ENCODE data around the gene GPRIN2. TPM values are rescaled to one million over a fixed set of nuclear protein-coding genes. Genes with fewer than 3 reads are reported as not detected.

GPRIN2 gene
- total and polyA plus RNA-seq, 4 donors = 0.09 to 1.3 (median 0.15) TPM; not detected in 1

DNA sequence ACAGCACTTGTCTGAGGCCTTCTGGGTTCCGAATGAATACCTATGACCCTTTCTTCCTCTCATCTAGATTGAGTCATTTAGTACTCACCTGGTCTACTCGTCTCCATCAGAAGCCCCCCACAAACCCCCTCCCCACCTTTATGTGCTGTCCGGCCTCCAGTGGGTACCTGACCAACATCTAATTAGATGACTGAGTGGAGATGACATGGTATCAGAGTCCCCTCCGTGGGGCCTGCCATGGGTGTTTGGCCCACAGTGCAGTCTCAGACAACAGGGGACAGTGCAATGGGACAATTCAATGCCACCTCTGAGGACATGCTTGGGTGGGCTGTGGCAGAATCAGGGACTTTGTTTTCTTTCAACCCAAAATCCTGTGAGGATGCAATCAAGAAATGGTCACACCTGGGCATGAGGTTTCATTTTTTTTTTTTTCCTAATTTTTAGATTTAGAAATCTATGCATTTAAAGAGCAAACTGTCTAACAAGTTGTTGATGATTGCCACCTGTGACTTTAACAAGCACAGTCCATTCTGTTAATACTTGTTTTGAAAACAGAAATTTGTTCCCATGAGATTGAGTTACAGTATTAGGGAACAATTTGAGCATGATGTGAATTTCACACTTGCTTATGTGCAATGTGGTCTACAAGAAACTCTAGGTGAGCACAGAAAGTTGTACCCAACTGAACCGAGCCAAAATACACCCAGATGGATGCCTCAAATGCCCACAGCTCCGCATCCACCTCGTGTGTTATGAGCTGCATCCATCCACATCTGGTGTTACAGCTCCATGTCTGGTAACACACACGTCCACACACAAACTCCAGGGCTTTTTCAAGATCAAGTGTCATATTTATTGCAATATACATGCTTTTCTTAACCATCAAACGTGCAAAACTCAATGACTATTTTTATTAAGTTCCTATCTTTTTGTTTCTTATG lies 27.5 kb downstream of the GPRIN2 start:
- Histone ChIP-seq H3K27ac (ENCODE audit: low read depth in 1 of 2, low read length in 2 of 2) (no peak overlapping the region), H3K9ac (ENCODE audit: low read depth in 1 of 2, low read length in 2 of 2) (no peak overlapping the region), H3K4me1 (ENCODE audit: control insufficient read depth in 4 of 4, insufficient read depth in 4 of 4, low read length in 3 of 4) (no peaks in the 10 kb centered on the region), H3K27me3 (ENCODE audit: control insufficient read depth in 4 of 4, insufficient read depth in 4 of 4, low read length in 3 of 4) (no peaks in the 10 kb centered on the region), H3K36me3 (ENCODE audit: control insufficient read depth in 4 of 4, insufficient read depth in 3 of 4, low read depth in 1 of 4, low read length in 3 of 4) (no peaks in the 10 kb centered on the region), H3K9me3 (ENCODE audit: control insufficient read depth in 4 of 4, low read length in 3 of 4) (no peaks in the 10 kb centered on the region), H3K4me3 (ENCODE audit: low read depth in 1 of 3, low read length in 3 of 3) (no peak overlapping the region)
- no peak for TF ChIP-seq HNF4A (conservative IDR thresholded peaks at IDR 0.05)
- TF ChIP-seq RXRA (IDR thresholded peaks at IDR 0.05) = no peak
- TF ChIP-seq HNF4G (IDR thresholded peaks at IDR 0.05) = no peak
- TF ChIP-seq, protein P1, sequence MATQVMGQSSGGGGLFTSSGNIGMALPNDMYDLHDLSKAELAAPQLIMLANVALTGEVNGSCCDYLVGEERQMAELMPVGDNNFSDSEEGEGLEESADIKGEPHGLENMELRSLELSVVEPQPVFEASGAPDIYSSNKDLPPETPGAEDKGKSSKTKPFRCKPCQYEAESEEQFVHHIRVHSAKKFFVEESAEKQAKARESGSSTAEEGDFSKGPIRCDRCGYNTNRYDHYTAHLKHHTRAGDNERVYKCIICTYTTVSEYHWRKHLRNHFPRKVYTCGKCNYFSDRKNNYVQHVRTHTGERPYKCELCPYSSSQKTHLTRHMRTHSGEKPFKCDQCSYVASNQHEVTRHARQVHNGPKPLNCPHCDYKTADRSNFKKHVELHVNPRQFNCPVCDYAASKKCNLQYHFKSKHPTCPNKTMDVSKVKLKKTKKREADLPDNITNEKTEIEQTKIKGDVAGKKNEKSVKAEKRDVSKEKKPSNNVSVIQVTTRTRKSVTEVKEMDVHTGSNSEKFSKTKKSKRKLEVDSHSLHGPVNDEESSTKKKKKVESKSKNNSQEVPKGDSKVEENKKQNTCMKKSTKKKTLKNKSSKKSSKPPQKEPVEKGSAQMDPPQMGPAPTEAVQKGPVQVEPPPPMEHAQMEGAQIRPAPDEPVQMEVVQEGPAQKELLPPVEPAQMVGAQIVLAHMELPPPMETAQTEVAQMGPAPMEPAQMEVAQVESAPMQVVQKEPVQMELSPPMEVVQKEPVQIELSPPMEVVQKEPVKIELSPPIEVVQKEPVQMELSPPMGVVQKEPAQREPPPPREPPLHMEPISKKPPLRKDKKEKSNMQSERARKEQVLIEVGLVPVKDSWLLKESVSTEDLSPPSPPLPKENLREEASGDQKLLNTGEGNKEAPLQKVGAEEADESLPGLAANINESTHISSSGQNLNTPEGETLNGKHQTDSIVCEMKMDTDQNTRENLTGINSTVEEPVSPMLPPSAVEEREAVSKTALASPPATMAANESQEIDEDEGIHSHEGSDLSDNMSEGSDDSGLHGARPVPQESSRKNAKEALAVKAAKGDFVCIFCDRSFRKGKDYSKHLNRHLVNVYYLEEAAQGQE (IDR thresholded peaks at IDR 0.05) = no peak
- TF ChIP-seq FOXA2 (IDR thresholded peaks at IDR 0.05) = no peak
- TF ChIP-seq, protein P2, sequence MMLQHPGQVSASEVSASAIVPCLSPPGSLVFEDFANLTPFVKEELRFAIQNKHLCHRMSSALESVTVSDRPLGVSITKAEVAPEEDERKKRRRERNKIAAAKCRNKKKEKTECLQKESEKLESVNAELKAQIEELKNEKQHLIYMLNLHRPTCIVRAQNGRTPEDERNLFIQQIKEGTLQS (IDR thresholded peaks at IDR 0.05) = no peak
- TF ChIP-seq EGR1 (IDR thresholded peaks at IDR 0.05; ENCODE audit: low read depth in 2 of 2) = no peak
- TF ChIP-seq NR2F2 (IDR thresholded peaks at IDR 0.05) = no peak
- TF ChIP-seq YY1 (IDR thresholded peaks at IDR 0.05) = no peak
- TF ChIP-seq RAD21 (IDR thresholded peaks at IDR 0.05) = no peak
- TF ChIP-seq, protein P3, sequence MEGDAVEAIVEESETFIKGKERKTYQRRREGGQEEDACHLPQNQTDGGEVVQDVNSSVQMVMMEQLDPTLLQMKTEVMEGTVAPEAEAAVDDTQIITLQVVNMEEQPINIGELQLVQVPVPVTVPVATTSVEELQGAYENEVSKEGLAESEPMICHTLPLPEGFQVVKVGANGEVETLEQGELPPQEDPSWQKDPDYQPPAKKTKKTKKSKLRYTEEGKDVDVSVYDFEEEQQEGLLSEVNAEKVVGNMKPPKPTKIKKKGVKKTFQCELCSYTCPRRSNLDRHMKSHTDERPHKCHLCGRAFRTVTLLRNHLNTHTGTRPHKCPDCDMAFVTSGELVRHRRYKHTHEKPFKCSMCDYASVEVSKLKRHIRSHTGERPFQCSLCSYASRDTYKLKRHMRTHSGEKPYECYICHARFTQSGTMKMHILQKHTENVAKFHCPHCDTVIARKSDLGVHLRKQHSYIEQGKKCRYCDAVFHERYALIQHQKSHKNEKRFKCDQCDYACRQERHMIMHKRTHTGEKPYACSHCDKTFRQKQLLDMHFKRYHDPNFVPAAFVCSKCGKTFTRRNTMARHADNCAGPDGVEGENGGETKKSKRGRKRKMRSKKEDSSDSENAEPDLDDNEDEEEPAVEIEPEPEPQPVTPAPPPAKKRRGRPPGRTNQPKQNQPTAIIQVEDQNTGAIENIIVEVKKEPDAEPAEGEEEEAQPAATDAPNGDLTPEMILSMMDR (IDR thresholded peaks at IDR 0.05; ENCODE audit: low read depth, low read length, missing input control) = no peak
- TF ChIP-seq GABPA (IDR thresholded peaks at IDR 0.05 in 1 of 2, conservative IDR thresholded peaks at IDR 0.05 in 1 of 2) = no peak
- no peak for TF ChIP-seq JUND (IDR thresholded peaks at IDR 0.05)
- TF ChIP-seq, protein P4, sequence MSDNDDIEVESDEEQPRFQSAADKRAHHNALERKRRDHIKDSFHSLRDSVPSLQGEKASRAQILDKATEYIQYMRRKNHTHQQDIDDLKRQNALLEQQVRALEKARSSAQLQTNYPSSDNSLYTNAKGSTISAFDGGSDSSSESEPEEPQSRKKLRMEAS (IDR thresholded peaks at IDR 0.05) = no peak
- TF ChIP-seq FOXA1 (IDR thresholded peaks at IDR 0.05) = no peak
- TF ChIP-seq, protein P5, sequence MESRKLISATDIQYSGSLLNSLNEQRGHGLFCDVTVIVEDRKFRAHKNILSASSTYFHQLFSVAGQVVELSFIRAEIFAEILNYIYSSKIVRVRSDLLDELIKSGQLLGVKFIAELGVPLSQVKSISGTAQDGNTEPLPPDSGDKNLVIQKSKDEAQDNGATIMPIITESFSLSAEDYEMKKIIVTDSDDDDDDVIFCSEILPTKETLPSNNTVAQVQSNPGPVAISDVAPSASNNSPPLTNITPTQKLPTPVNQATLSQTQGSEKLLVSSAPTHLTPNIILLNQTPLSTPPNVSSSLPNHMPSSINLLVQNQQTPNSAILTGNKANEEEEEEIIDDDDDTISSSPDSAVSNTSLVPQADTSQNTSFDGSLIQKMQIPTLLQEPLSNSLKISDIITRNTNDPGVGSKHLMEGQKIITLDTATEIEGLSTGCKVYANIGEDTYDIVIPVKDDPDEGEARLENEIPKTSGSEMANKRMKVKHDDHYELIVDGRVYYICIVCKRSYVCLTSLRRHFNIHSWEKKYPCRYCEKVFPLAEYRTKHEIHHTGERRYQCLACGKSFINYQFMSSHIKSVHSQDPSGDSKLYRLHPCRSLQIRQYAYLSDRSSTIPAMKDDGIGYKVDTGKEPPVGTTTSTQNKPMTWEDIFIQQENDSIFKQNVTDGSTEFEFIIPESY (IDR thresholded peaks at IDR 0.05) = no peak
- TF ChIP-seq SP1 (IDR thresholded peaks at IDR 0.05) = no peak
- no peak for TF ChIP-seq TAF1 (conservative IDR thresholded peaks at IDR 0.05)
- no peak for DNase-seq (ENCODE audit: low spot score)
- WGBS = 80% methylated on average over 9 of the region's 9 CpGs

All from liver (tissue), 9 donors.